Activated T-cell treated with anti-CD3 and anti-CD28 coated beads, Interleukin-2, amount 50 U/mL, for 24 hours (primary cell): ENCODE results near the gene AKT3.

Experiments used
- DNase-seq: peaks from one replicate; pipeline ENCODE4 v3.0.0-alpha.2; 2020
- H3K27ac Mint-ChIP-seq: 2 replicates; pipeline ENCODE4 v1.8.0; 2020; ENCODE audit warnings: mild to moderate bottlenecking, mixed read lengths
- H3K27me3 Mint-ChIP-seq: 2 replicates; pipeline ENCODE4 v1.8.0; 2020; ENCODE audit warnings: mixed read lengths
- H3K36me3 Mint-ChIP-seq: 2 replicates; pipeline ENCODE4 v1.8.0; 2020; ENCODE audit warnings: low read depth, mixed read lengths
- H3K4me1 Mint-ChIP-seq: 2 replicates; pipeline ENCODE4 v1.8.0; 2020; ENCODE audit warnings: low read depth, mixed read lengths
- H3K4me3 Mint-ChIP-seq: 2 replicates; pipeline ENCODE4 v1.8.0; 2020; ENCODE audit warnings: mild to moderate bottlenecking, moderate library complexity, mixed read lengths
- H3K9me3 Mint-ChIP-seq: 2 replicates; pipeline ENCODE4 v1.8.0; 2020; ENCODE audit warnings: mixed read lengths

AKT3 gene

GRCh38 chr1:243490748-243491686 is 359.0 kb downstream of the AKT3 start:
- Mint-ChIP-seq H3K4me3 (no peak overlapping the region), H3K9me3 (no peaks in the 10 kb centered on the region), H3K27ac (peak overlapping the region; percentile 33), H3K27me3 (no peaks in the 10 kb centered on the region), H3K36me3 (peaks cover 10% of the 10 kb centered on the region), H3K4me1 (no peaks in the 10 kb centered on the region)
- DNase-seq, result no peak

GRCh38 chr1:243489681-243490546 is 360.1 kb downstream of the AKT3 start:
- no peak for DNase-seq
- Mint-ChIP-seq H3K4me3 (no peak overlapping the region), H3K4me1 (no peaks in the 10 kb centered on the region), H3K27ac (no peak overlapping the region), H3K9me3 (no peaks in the 10 kb centered on the region), H3K36me3 (peaks cover 10% of the 10 kb centered on the region), H3K27me3 (no peaks in the 10 kb centered on the region)

GRCh38 chr1:243489158-243489527 is 360.9 kb downstream of the AKT3 start:
- Mint-ChIP-seq H3K27me3 (no peaks in the 10 kb centered on the region), H3K4me3 (no peak overlapping the region), H3K36me3 (peaks cover 10% of the 10 kb centered on the region), H3K27ac (no peak overlapping the region), H3K4me1 (no peaks in the 10 kb centered on the region), H3K9me3 (no peaks in the 10 kb centered on the region)
- no peak for DNase-seq

GRCh38 chr1:243488459-243489157 is 361.4 kb downstream of the AKT3 start:
- peaks cover 3% of the 10 kb centered on the region for H3K4me1 Mint-ChIP-seq
- H3K4me3 Mint-ChIP-seq, result no peak overlapping the region
- H3K27ac Mint-ChIP-seq, result no peak overlapping the region
- no peaks in the 10 kb centered on the region for H3K27me3 Mint-ChIP-seq
- no peaks in the 10 kb centered on the region for H3K9me3 Mint-ChIP-seq
- H3K36me3 Mint-ChIP-seq, result peaks cover 10% of the 10 kb centered on the region
- no peak for DNase-seq

GRCh38 chr1:243487649-243488227 is 362.3 kb downstream of the AKT3 start:
- peaks cover 7% of the 10 kb centered on the region for H3K4me1 Mint-ChIP-seq
- no peak for DNase-seq
- H3K27me3 Mint-ChIP-seq, result no peaks in the 10 kb centered on the region
- H3K4me3 Mint-ChIP-seq, result no peak overlapping the region
- H3K27ac Mint-ChIP-seq, result no peak overlapping the region
- peaks cover 10% of the 10 kb centered on the region for H3K36me3 Mint-ChIP-seq
- H3K9me3 Mint-ChIP-seq, result no peaks in the 10 kb centered on the region

- H3K27me3 Mint-ChIP-seq, result no peaks in the 10 kb centered on the region
- H3K27ac Mint-ChIP-seq, result no peak overlapping the region
- peaks cover 13% of the 10 kb centered on the region for H3K4me1 Mint-ChIP-seq
- H3K4me3 Mint-ChIP-seq, result no peak overlapping the region
- no peaks in the 10 kb centered on the region for H3K9me3 Mint-ChIP-seq
- H3K36me3 Mint-ChIP-seq, result peaks cover 10% of the 10 kb centered on the region
- DNase-seq, result no peak
These were observed 362.9 kb downstream of the AKT3 start for GRCh38 chr1:243487036-243487648.

GRCh38 chr1:243483952-243484351 is 366.1 kb downstream of the AKT3 start:
- Mint-ChIP-seq H3K36me3 (peaks cover 3% of the 10 kb centered on the region), H3K27me3 (no peaks in the 10 kb centered on the region), H3K4me3 (peak overlapping the region; percentile 68), H3K9me3 (no peaks in the 10 kb centered on the region), H3K4me1 (peaks cover 24% of the 10 kb centered on the region), H3K27ac (peak overlapping the region; percentile 57)
- DNase-seq, result no peak

GRCh38 chr1:243483071-243483771 is 366.8 kb downstream of the AKT3 start:
- Mint-ChIP-seq H3K4me3 (peak overlapping the region; percentile 68), H3K9me3 (no peaks in the 10 kb centered on the region), H3K27ac (peak overlapping the region; percentile 57), H3K4me1 (peaks cover 24% of the 10 kb centered on the region), H3K36me3 (no peaks in the 10 kb centered on the region), H3K27me3 (no peaks in the 10 kb centered on the region)
- peak; percentile 46 for DNase-seq

- H3K4me1 Mint-ChIP-seq, result peaks cover 24% of the 10 kb centered on the region
- H3K27ac Mint-ChIP-seq, result peak overlapping the region; percentile 52
- peak overlapping the region; percentile 68 for H3K4me3 Mint-ChIP-seq
- no peaks in the 10 kb centered on the region for H3K9me3 Mint-ChIP-seq
- no peaks in the 10 kb centered on the region for H3K27me3 Mint-ChIP-seq
- DNase-seq, result no peak
- no peaks in the 10 kb centered on the region for H3K36me3 Mint-ChIP-seq
These were observed 367.7 kb downstream of the AKT3 start for GRCh38 chr1:243482141-243483022.

- H3K4me1 Mint-ChIP-seq, result peaks cover 24% of the 10 kb centered on the region
- H3K36me3 Mint-ChIP-seq, result peaks cover 3% of the 10 kb centered on the region
- DNase-seq, result no peak
- no peak overlapping the region for H3K27ac Mint-ChIP-seq
- H3K27me3 Mint-ChIP-seq, result no peaks in the 10 kb centered on the region
- H3K4me3 Mint-ChIP-seq, result no peak overlapping the region
- no peaks in the 10 kb centered on the region for H3K9me3 Mint-ChIP-seq
These were observed 368.9 kb downstream of the AKT3 start for GRCh38 chr1:243481101-243481500.

- H3K27me3 Mint-ChIP-seq, result no peaks in the 10 kb centered on the region
- H3K27ac Mint-ChIP-seq, result no peak overlapping the region
- no peak overlapping the region for H3K4me3 Mint-ChIP-seq
- no peaks in the 10 kb centered on the region for H3K9me3 Mint-ChIP-seq
- DNase-seq, result no peak
- H3K4me1 Mint-ChIP-seq, result peaks cover 26% of the 10 kb centered on the region
- H3K36me3 Mint-ChIP-seq, result peaks cover 10% of the 10 kb centered on the region
These were observed 372.2 kb downstream of the AKT3 start for GRCh38 chr1:243477731-243478290.

- Mint-ChIP-seq H3K9me3 (no peaks in the 10 kb centered on the region), H3K36me3 (peaks cover 10% of the 10 kb centered on the region), H3K27ac (no peak overlapping the region), H3K4me1 (peaks cover 11% of the 10 kb centered on the region), H3K27me3 (no peaks in the 10 kb centered on the region), H3K4me3 (no peak overlapping the region)
- DNase-seq, result no peak
These were observed 374.1 kb downstream of the AKT3 start for GRCh38 chr1:243475966-243476365.
